ENCODE data around the gene TAOK1.

The TAOK1 gene

GRCh38 chr17:29562615-29563014 is 172.5 kb downstream of the TAOK1 start:
- DNase-seq: peak in 4 of 42 donors; percentile 2 to 27 (median 12)
- intact Hi-C loops (cut with DNase I): loop anchor here (10.0 kb wide), 2 partner anchors 268 to 408 kb away; partner anchors contain the start of gene NUFIP2

DNA sequence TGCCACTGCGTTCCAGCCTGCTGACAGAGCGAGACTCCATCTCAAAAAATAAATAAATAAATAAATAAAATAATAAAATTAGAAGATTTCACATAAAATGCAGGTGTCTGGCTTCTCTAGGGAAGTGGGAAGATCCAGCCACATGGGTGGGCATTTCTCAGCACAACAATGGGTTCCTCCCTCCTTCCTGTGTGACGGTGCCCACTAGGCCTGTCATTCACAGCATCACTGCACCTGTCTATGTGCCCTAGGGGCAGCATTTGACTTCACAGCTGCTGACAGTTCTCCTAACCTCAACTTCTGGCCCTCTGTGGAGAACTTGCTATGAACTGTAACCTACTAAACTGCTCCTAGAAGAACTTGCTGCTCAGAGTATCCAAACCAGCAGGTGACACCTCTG is 173.7 kb downstream of the TAOK1 start:
- intact Hi-C loops (cut with DNase I): loop anchor here (10.0 kb wide), 2 partner anchors 269 to 409 kb away; partner anchors contain the start of gene NUFIP2

DNA sequence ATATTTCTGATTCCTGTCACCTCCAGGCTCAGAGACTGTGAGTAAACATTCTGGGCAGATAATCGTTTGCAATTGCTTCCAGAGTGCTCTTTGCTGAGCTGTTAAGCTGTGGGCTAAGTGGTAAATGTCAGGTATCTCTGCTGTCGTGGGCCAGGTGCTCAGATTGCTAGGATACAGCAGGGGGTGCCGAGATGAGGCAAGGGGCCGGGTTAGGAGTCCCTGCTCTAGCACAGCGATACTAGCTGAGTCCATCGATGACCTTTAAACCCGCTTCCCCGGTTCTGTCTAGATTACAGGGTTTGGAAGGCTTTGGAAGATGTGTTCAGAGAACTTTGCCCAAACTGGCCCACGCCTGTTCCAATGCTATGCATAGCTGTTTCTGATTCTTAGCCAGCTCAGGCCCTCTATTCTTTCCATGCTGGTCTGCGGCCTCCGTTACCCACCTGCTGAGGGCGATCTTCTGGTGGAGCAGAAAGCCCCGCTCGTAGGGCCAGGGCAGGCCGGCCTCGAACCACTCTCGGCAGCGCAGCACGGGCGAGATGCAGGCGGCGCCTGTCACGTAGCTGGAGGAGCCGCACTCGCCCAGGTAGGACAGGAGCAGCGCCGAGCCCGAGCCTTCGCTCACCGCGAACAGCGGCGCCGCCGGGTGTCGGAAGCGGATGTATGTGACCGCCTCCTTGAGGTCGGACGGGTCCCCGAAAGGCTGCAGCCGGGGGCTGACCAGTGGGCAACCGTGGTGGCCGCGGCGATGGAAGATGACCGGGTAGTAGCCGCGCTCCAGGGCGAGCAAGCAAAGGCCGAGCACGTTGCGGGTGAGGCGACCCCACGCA is 175.7 kb downstream of the TAOK1 start:
- DNase-seq: peak in 8 of 42 donors; percentile 9 to 51 (median 24)
- intact Hi-C loops (cut with DNase I): loop anchor here (10.0 kb wide), 2 partner anchors 271 to 411 kb away; partner anchors contain the start of gene NUFIP2

More for the DNA sequence above, 173.7 kb downstream of the TAOK1 start:
- DNase-seq: peak in 3 of 42 donors; percentile 3 to 25 (median 15)

- peak in 35 of 42 donors; percentile 29 to 86 (median 66) for DNase-seq
Observed at GRCh38 chr17:29566473-29567303, 176.5 kb downstream of the TAOK1 start, which contains the start of gene ABHD15. Gene ABHD15, minus strand, starts transcription at chr17:29567037. Its CDS starts 71 bp downstream, at chr17:29566966.

DNA sequence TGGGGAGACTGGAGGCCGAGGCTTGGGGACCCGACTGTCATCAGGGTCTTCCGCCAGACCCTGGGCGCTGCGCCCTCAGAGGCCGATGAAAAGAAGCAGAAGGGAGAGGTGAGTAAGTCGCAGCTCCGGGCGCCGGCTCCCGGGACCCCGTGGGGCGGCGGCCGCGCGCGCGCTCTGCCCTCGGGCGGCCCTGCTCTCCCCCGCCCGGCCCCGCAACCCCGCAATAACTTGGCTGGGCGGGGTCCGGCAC is 177.1 kb downstream of the TAOK1 start:
- no peak for DNase-seq
- intact Hi-C loops (cut with DNase I): loop anchor here (10.0 kb wide), 2 partner anchors 272 to 412 kb away; partner anchors contain the start of gene NUFIP2

More at GRCh38 chr17:29566473-29567303, 176.5 kb downstream of the TAOK1 start, which contains the start of gene ABHD15:
- intact Hi-C loops (cut with DNase I): loop anchor here (10.0 kb wide), 2 partner anchors 272 to 412 kb away; partner anchors contain the start of gene NUFIP2

DNA sequence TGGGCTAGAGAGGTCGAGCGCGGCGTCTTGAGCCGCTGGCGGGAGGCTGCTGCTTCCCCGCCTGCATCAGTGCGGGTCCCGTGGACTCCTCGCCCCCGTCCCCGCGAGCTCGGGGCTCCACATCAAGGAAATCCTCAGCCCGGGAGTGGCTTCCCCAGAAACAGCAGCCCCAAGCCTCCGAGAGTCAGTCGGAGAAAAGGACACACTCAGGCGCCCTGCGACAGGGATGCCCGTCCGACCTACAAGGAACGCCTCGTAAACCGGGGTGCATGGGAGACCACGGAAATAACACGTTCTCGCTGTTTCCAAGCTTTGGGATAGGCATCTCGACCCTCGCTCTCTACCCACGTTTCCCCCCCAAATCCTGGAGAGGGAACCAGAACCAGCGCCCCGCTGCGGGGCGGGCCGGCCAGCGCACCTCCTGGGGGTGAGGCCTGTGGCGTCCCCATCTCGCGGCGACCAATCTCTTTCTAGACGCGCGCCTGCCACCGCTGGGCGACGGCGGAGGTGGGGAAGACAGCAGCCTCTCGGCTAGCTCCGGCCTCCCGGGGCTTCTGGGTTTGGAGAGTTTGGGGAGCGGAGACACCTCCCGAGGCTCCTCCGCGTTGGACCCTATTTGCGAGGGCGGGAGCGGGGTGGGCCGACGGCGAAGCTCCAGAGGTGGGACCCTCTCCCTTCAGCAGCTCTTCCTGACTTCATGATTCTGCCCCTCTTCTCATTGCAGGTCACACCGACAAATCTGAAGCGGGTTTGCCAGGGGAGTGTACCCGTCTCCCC is 177.6 kb downstream of the TAOK1 start:
- intact Hi-C loops (cut with DNase I): loop anchor here (10.0 kb wide), 2 partner anchors 273 to 413 kb away; partner anchors contain the start of gene NUFIP2

DNA sequence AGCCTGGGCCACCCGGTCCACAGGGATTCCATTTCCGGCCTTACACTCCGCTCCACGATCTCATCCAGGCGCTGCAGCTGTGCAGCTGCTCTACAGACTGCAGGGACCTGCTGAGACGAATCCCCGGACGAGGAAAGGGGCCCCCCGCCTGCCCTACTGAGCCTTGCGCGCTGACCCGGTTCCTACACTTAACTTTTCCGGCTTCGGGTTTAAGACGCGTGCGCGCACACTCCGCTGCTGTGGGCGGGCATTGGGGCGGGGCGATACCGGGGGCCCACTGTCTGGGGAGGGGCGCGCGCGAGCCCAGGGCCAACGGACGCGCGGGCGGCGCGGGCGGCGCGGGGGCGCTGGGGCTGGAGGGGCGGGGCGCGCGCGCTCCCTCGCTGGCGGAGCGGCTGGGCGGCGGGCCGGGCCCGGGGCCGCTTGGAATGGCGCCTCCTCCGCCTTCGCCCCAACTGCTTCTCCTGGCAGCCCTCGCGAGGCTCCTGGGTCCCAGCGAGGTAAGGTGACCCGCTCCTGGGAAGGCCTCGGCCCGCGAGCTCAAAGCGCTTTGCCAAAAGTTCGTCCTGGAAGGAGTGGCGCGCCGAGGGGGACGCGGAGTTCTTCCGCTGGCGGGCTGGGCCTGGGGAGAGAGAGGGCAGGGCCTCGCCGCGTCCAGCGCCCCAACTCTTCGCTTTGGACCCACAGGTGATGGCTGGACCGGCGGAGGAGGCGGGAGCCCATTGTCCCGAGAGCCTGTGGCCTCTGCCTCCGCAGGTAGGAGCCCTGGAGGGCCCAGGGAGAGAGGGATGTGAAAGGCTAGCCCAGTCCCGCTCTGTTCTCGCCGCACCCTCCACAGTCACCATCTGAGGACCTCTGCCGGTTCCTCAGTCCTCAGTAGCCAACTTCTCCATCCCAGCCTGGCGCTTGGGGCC is 178.4 kb downstream of the TAOK1 start, which contains the start of gene TP53I13:
TP53I13 (plus strand) TSS at position 371 of the 914 bp plus-strand sequence; CDS start at position 429, 58 bp downstream.
- intact Hi-C loops (cut with DNase I): loop anchor here (10.0 kb wide), 2 partner anchors 274 to 414 kb away; partner anchors contain the start of gene NUFIP2
- peak in 41 of 42 donors; percentile 76 to 94 (median 85) for DNase-seq

More for the DNA sequence above, 177.6 kb downstream of the TAOK1 start:
- DNase-seq: peak in 25 of 42 donors; percentile 17 to 79 (median 59)

DNA sequence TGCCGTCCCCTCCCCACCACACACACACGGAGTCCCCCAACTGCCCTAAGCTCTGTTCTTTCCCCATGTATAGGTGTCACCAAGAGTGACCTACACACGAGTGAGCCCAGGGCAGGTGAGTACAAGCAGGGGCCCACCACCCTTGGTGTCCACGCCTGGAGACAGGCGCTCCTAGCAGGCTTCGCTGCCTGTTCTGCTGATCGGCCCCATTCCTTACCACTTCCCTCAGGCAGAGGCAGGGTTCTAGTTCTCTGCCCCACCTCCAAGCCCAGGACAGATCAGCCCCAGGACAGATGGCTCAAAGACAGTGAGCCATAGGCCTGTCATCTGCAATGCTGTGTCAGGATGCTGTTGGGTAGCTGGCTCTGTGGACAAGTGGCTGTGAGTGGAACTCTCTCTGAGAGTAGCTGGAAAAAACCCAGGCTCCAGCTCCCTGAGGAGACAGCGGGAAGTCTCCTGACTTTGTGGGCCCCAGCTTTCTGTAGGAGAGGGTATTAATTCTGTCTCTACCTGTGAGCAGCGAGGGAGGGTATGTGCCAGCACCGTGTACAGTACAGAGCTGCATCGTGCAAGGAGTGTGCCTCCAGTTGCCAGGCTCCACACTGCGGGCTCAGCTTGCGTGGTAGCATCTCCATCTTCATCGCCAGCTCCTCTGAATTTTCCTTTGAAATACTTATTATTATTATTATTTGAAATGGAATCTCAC is 179.2 kb downstream of the TAOK1 start:
- intact Hi-C loops (cut with DNase I): loop anchor here (10.0 kb wide), 2 partner anchors 275 to 415 kb away; partner anchors contain the start of gene NUFIP2
- peak in 14 of 42 donors; percentile 2 to 55 (median 31) for DNase-seq

DNA sequence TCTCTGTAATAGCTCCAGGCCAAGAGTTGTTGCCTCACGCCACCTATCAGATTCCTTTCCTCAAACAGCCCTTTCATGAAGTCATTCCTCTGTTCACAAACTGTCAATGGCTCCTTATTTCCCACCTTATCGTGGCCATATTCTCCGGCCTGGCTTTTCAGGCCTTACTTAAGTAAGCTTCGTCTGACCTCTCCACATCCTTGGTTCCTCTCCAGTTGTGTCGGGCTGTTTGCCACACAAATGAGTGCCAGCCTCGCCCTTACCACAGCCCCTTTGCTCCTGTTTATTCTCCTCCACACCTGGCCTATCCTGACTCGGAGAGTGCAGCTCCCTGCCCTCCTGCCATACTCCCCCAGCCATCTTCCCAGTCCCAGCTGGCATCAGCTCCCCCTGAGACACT is 180.4 kb downstream of the TAOK1 start:
- DNase-seq: peak in 7 of 42 donors; percentile 1 to 33 (median 22)
- intact Hi-C loops (cut with DNase I): loop anchor here (10.0 kb wide), 1 partner anchor 196 kb away; no protein-coding TSS in a partner anchor

DNA sequence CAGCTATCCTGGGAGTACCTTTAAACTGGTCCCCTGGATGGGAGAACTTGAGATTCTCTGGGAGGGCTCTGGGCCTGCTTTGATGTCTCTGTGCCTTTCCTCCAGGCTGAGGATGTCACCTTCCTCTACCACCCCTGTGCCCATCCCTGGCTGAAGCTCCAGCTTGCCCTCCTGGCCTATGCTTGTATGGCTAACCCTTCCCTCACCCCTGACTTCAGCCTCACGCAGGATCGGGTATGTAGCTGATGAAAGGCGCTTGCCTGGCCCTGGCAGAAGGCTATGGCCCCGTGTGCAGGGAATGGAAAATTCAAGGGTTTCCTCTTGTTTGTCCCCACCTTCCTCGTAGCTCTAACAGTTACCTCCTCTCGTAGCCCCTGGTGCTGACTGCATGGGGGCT is 181.3 kb downstream of the TAOK1 start:
- intact Hi-C loops (cut with DNase I): loop anchor here (10.0 kb wide), 1 partner anchor 197 kb away; no protein-coding TSS in a partner anchor

DNA sequence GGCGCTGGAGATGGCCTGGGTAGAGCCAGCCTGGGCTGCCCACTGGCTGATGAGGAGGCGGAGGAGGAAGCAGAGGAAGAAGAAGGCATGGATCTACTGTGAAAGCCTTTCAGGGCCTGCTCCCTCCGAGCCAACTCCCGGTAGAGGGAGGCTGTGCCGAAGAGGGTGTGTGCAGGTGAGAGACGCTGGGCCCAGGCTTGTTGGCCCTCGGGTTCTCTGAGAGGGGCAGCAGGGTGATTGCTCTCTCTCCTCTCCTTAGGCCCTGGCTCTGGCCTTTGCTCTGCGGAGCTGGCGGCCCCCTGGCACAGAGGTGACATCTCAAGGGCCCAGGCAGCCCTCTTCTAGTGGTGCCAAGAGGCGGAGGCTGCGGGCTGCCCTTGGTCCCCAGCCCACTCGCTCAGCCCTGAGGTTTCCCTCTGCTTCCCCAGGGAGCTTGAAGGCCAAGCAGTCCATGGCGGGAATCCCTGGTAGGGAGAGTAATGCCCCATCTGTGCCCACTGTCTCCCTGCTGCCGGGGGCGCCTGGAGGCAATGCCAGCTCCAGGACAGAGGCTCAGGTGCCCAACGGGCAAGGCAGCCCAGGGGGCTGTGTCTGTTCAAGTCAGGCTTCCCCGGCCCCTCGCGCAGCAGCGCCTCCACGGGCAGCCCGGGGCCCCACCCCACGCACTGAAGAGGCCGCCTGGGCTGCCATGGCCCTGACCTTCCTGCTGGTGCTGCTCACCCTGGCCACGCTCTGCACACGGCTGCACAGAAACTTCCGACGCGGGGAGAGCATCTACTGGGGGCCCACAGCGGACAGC is 181.9 kb downstream of the TAOK1 start:
- intact Hi-C loops (cut with DNase I): loop anchor here (10.0 kb wide), 1 partner anchor 197 kb away; no protein-coding TSS in a partner anchor
- peak in 16 of 42 donors; percentile 8 to 59 (median 28) for DNase-seq

More for the DNA sequence above, 181.3 kb downstream of the TAOK1 start:
- peak in 8 of 42 donors; percentile 1 to 37 (median 18) for DNase-seq

- DNase-seq: peak in 37 of 42 donors; percentile 51 to 87 (median 74)
Observed at GRCh38 chr17:29572691-29573557, 182.8 kb downstream of the TAOK1 start.

DNA sequence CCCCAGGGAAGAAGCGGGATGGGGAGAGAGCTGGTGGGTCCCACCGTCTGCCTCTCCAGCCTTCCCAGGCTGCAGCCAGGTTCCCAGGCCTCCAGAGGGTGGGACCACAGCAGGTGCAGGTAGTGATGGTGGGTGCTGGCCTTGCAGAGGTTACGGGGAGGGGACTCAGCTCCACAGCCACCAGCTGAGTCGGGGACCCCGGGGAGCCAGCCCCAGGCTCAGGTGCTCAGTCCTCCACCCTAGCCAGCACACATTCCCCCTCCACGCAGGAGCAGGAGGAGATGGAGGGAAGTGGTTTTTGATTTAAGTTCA is 183.4 kb downstream of the TAOK1 start:
- DNase-seq: peak in 13 of 42 donors; percentile 2 to 40 (median 16)
- intact Hi-C loops (cut with DNase I): loop anchor here (10.0 kb wide), 1 partner anchor 199 kb away; no protein-coding TSS in a partner anchor

More at GRCh38 chr17:29572691-29573557, 182.8 kb downstream of the TAOK1 start:
- intact Hi-C loops (cut with DNase I): loop anchor here (10.0 kb wide), 1 partner anchor 198 kb away; no protein-coding TSS in a partner anchor
